GM19238 (cell line): ENCODE measurements around the gene PHETA1.
"Not testable (repeated sequence)": the region's sequence is repeated elsewhere in the genome, so short reads cannot be mapped to it uniquely, and the experiment has no call there.

ENCODE experiments used
- DNase-seq: peaks from one replicate; pipeline ENCODE4 v3.0.0; 2011; ENCODE audit warnings: low spot score; ENCODE audit not compliant: insufficient read length

The PHETA1 gene

GRCh38 chr12:111351026-111351425 lies 17.9 kb downstream of the PHETA1 start:
- no peak for DNase-seq

DNA sequence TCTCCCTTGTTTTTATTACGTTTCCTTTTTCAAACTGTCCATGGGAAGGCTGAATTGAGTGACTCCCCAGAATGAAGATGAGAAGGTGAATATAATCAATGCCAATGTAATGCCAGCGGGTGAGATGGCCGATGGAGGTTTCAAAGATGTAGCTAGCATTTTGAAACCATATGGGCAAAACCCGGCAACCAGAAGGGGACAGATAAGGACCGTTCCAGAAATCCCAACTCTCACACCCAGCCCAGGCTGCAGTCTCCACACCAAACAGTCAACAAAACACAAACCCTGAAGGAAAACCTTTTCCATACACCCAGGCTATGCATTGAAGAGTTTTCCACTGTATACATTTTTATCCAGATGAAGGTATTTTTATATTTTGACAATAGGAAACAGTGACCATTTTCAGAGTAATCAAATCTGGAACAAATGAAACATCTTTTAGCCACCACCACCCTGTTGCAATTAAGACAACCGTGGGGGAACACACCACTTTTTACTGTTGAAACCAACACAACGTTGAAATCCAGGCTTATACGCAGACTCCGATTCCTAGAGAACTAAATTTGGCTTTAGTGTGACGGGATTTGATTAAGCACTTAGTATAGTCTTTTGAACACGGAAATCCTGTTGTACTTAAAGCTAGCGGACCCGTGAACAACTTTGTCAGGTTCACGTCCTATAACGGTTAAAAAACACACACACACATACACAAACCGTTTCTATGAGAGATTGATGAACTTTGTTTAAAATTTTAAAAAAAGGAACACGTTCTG lies 19.0 kb downstream of the PHETA1 start:
- no peak for DNase-seq

DNA sequence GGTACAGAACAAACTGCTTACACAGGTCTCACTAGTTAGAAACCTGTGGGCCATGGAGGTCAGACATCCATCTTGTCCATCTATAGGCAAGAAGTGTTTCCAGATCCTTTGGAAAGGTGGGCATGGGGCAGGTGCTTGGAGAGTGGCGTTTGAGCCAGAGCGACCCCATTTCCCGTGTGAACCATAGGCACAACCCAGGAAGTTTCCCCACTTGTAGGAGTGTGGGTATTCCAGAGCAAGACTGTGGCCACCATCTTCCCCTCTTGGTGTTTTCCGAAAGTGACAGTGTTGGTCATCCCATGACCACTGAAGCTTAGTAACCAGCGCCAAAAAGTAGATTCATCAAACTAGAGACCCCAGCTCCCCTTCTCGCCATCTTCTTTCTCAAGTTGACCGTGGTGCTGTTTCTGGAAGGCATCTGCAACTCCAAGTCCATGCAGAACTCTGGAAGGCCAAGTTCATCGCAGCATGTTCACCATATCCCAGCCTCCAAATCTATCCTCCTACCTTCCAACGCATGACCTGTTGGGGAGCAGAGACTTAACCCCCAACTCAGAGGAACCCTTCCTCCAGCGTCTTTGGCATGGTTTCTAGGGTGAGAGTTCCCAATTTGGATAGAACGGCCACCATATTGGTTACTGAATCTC lies 19.7 kb downstream of the PHETA1 start:
- no peak for DNase-seq

DNA sequence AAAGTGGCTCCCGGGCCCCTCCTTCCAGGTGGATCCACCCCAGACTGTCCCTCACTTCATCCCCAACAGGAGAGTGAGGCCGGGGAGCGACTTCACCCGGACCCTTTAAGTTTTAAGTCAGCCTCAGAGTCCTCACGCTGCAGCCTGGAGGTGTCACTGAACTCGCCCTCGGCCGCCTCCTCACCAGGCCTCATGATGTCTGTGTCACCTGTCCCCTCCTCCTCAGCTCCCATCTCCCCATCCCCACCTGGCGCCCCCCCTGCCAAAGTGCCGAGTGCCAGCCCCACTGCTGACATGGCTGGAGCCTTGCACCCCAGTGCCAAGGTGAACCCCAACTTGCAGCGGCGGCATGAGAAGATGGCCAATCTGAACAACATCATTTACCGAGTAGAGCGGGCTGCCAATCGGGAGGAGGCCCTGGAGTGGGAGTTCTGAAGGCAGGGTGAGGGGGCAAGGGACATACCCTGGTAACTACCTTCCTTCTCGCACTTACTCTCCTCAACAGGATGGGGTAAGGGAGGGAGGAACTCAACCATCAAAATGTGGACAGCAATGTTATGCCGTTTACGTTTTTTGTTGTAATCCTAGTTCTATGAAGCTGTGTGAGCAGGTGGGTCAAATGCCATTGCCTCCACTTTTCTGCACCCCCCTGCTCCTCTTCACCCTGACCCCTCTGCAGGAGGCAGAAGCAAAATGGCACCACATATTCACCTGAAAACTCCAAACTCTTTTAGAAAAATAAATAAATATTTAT lies 20.8 kb downstream of the PHETA1 start:
- DNase-seq, result no peak

- no peak for DNase-seq
These were observed 24.5 kb downstream of the PHETA1 start for GRCh38 chr12:111344254-111344875.

- no peak for DNase-seq
These were observed 25.7 kb downstream of the PHETA1 start for GRCh38 chr12:111343181-111343580.

DNA sequence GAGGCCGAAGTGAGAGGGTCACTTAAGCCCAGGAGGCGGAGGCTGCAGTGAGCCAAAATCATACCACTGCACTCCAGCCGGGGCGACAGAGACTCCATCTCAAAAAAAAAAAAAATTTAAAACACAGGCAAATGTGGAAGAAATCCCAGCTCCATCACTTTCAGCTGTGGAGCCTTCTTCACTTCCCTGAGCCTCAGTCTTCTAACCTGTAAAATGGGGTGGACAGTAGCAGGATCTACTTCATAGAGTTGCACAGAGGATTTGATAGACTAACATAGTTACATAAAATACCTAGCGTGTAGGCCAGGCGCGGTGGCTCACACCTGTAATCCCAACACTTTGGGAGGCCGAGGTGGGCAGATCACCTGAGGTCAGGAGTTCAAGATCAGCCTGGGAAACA lies 26.5 kb downstream of the PHETA1 start:
- DNase-seq, result no peak

DNA sequence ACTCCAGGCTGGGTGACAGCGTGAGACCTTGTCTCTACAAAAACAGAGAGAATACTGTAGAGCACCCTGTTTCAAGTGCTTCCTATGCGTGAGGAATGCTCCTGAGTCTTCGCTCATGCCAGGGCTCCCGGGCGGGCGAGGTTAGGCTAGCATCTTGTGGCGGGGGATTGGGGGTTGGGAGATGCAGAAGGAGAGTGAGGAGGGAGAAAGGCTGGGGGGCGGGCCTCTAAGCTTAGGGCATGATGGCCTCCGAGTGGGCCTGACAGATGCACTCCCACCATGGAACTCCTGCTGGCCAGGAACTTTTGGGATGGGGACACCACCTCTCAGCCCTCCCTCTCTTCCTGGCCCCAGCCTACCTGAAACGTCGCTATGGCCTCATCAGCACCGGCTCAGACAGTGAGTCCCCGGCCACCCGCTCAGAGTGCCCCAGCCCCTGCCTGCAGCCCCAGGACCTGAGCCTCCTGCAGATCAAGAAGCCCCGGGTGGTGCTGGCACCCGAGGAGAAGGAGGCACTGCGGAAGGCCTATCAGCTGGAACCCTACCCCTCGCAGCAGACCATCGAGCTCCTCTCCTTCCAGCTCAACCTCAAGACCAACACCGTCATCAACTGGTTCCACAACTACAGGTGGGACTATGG lies 27.3 kb downstream of the PHETA1 start:
- DNase-seq, result no peak

- DNase-seq, result not testable (repeated sequence)
These were observed 28.2 kb downstream of the PHETA1 start for GRCh38 chr12:111340680-111341079.

- no peak for DNase-seq
These were observed 28.7 kb downstream of the PHETA1 start for GRCh38 chr12:111340231-111340630.

DNA sequence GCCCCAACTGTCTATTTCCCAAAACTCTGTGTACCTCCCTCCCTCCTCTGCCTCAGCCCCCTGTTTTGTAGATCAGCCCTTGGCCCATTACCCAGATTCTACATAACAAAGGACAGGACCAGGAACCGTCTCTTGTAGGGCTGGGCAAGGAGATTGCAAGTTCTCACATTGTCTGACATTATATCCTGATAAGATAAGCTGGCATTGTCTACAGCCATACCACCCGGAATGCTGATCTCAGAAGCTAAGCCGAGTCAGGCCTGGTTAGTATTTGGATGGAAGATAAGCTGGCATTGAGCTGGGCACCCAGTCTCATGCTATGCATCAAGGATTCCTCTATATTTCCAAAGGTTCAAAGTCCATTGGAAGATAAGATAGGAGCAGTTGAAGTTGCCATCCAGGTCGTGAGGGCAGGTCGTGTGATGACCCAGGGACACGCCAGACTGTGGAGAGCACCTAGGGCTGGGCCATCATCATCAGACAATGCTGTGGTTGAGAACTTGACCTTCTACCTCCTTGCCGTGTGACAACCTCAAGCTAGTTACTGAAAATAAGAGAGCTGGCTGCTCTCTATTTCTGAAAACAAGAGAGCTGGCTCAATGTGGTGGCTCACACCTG lies 29.5 kb downstream of the PHETA1 start:
- no peak for DNase-seq

GRCh38 chr12:111338096-111338495 lies 30.8 kb downstream of the PHETA1 start:
- DNase-seq, result no peak

DNA sequence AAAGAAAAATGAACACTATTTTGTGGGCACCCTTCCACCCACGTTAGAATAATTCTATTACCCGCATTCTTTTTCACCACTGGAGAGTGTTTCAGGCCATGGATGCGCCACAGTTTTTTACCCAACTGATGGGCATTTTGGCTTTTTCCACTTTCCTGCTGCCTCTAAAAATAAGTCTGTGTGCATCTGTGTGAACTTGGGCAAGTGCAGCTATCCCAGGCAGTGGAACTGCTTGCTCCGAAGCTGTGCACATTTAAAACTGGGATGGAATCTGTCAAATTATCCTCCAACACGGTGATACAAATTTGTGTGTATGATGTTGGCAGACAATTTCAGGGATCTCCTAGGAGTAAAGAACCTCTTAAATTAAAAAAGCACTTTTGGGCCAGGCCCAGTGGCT lies 31.5 kb downstream of the PHETA1 start:
- DNase-seq, result no peak

DNA sequence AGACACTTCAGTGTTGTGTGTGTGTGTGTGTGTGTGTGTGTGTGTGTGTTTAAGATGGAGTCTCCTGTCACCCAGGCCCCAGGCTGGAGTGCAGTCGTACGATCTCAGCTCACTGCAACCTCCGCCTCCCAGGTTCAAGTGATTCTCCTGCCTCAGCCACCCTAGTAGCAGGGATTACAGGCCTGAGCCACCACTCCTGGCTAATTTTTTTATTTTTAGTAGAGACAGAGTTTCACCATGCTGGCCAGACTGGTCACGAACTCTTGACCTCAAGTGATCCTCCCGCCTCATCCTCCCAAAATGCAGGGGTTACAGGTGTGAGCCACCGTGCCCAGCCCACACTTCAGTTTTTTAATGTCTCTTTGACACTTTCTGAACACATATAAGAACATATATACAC lies 32.5 kb downstream of the PHETA1 start:
- DNase-seq, result not testable (repeated sequence)

GRCh38 chr12:111335811-111336210 lies 33.1 kb downstream of the PHETA1 start:
- DNase-seq, result no peak

DNA sequence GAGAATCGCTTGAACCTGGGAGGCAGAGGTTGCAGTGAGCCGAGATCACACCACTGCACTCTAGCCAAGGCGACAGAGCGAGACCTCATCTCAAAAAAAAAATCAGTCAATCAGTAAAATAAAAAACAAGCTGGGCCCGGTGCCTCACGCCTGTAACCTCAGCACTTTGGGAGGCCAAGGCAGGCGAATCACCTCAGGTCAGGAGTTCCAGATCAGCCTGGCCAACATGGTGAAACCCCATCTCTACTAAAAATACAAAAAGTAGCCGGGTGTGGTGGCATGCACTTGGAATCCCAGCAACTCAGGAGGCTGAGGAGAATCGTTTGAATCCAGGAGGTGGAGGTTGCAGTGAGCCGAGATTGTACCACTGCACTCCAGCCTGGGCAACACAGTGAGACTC lies 33.6 kb downstream of the PHETA1 start:
- not testable (repeated sequence) for DNase-seq

DNA sequence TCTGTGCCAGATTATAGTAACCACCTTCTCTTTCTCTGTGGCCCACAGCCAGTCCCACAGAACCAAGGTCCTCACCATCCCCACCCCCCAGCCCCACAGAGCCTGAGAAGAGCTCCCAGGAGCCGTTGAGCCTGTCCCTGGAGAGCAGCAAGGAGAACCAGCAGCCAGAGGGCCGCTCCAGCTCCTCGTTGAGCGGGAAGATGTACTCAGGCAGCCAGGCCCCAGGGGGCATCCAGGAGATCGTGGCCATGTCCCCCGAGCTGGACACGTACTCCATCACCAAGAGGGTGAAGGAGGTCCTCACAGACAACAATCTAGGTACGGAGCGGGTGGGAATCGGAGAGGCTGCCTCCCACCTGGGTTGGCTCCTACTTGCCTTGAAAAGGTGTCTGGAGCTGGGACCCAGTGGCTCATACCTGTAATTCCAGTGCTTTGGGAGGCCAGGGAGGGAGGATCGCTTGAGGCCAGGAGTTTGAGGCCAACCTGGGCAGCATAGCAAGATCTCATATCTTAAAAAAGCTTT lies 34.4 kb downstream of the PHETA1 start:
- DNase-seq, result no peak

DNA sequence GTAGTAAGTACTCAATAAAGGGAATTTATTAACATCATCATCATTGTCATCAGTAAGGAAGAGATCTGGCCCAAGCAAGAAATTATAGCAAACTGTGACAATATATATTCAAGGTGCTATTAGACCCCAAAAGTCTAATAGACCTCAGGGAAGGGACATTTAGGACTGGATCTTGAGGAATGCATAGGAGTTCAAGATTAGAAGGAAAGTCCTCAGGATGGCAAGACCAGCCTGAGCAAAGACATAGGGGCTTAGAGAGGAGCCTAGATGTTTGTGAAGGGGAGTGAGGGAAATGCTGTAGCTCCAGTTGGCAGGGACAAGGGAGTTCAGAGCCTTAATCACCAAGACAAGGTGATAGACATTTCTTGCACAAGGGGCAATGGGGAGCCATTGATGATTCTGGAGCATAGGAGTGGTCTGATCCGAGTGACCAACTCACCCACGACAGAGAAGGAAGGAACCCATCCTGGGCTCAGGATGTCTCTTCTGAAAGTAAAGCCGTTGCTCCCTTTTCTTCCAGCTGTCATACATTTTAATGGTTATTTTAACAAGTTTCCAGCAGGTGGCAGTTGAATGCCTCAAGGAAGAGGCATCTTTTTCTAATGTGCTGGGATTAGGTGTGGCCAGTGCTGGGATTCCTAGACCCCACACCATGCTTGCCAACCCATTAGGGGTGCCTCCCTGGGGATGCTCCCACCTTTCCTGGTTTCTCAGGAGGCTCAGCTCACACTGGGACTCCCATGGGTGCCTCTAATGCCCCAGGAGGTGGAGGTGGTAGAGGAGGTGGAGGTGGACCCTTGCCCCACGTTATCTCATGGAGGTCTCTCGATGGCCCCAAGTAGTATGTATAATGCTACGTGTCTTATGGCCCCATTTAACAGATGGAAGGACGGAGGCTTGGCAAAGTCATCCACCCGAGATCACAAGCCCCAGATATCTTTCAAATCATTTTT lies 37.8 kb downstream of the PHETA1 start:
- peak; percentile 31 for DNase-seq

- DNase-seq, result no peak
These were observed 40.8 kb downstream of the PHETA1 start for GRCh38 chr12:111328138-111328537.

DNA sequence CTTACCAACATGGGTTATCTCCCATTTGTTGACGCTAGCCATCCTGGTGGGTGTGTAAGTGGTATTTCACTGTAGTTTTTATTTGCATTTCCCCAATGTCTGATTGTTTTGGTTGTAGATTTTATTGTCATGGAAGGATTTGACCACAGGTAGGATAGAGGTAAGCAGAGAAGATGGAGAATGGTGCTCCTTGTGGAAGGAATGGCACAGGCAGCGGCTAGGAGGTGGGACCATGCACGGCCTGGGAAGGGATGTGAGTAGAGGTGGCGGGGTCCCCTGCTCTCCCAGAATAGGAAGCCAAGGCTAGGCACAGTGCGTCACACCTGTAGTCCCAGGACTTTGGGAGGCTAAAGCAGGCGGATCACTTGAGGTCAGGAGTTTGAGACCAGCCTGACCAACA lies 41.4 kb downstream of the PHETA1 start:
- no peak for DNase-seq
